ENCODE results near the gene SYF2. TPM values are rescaled to one million over a fixed set of nuclear protein-coding genes. Genes with fewer than 3 reads are reported as not detected.
"Not testable (repeated sequence)": the region's sequence is repeated elsewhere in the genome, so short reads cannot be mapped to it uniquely, and the experiment has no call there.

The SYF2 gene
- 10 to 100 TPM; 34.8 to 71.8 (median 53.8) TPM for total RNA-seq
- 10 to 100 TPM; 72.4 to 86.3 (median 76.2) TPM for polyA plus RNA-seq
- long read RNA-seq, donor 1, transcript SYF2-201 (7 exons, 1,345 nt) = major isoform, 17 of 45 reads
- long read RNA-seq, donor 1, partial matches to known transcripts = 28 of 45 reads
- long read RNA-seq, donor 1, other reads (novel, unspliced or antisense) = 0 of 45 reads
- long read RNA-seq, donor 2, transcript SYF2-201 (7 exons, 1,345 nt) = major isoform, 15 of 41 reads
- long read RNA-seq, donor 2, partial matches to known transcripts = 24 of 41 reads
- long read RNA-seq, donor 2, other reads (novel, unspliced or antisense) = 0 of 41 reads
- long read RNA-seq, donor 3, transcript SYF2-201 (7 exons, 1,345 nt) = major isoform, 13 of 24 reads
- long read RNA-seq, donor 3, partial matches to known transcripts = 9 of 24 reads
- long read RNA-seq, donor 3, other reads (novel, unspliced or antisense) = 0 of 24 reads
- long read RNA-seq, donor 4, transcript SYF2-201 (7 exons, 1,345 nt) = major isoform, 41 of 57 reads
- long read RNA-seq, donor 4, partial matches to known transcripts = 13 of 57 reads
- long read RNA-seq, donor 4, other reads (novel, unspliced or antisense) = 1 of 57 reads
- long read RNA-seq, donor 5, transcript SYF2-201 (7 exons, 1,345 nt) = major isoform, 59 of 66 reads
- long read RNA-seq, donor 5, partial matches to known transcripts = 6 of 66 reads
- long read RNA-seq, donor 5, other reads (novel, unspliced or antisense) = 1 of 66 reads
- long read RNA-seq, donor 6, transcript SYF2-201 (7 exons, 1,345 nt) = major isoform, 22 of 33 reads
- long read RNA-seq, donor 6, partial matches to known transcripts = 11 of 33 reads
- long read RNA-seq, donor 6, other reads (novel, unspliced or antisense) = 0 of 33 reads
- long read RNA-seq, donor 7, transcript SYF2-201 (7 exons, 1,345 nt) = major isoform, 17 of 19 reads
- long read RNA-seq, donor 7, partial matches to known transcripts = 0 of 19 reads
- long read RNA-seq, donor 7, other reads (novel, unspliced or antisense) = 0 of 19 reads
- long read RNA-seq, donor 8, transcript SYF2-201 (7 exons, 1,345 nt) = major isoform, 31 of 46 reads
- long read RNA-seq, donor 8, partial matches to known transcripts = 13 of 46 reads
- long read RNA-seq, donor 8, other reads (novel, unspliced or antisense) = 0 of 46 reads
- long read RNA-seq, donor 9, transcript SYF2-201 (7 exons, 1,345 nt) = major isoform, 14 of 33 reads
- long read RNA-seq, donor 9, partial matches to known transcripts = 15 of 33 reads
- long read RNA-seq, donor 9, other reads (novel, unspliced or antisense) = 0 of 33 reads
- long read RNA-seq, donor 10, transcript SYF2-201 (7 exons, 1,345 nt) = major isoform, 14 of 26 reads
- long read RNA-seq, donor 10, partial matches to known transcripts = 9 of 26 reads
- long read RNA-seq, donor 10, other reads (novel, unspliced or antisense) = 0 of 26 reads

DNA sequence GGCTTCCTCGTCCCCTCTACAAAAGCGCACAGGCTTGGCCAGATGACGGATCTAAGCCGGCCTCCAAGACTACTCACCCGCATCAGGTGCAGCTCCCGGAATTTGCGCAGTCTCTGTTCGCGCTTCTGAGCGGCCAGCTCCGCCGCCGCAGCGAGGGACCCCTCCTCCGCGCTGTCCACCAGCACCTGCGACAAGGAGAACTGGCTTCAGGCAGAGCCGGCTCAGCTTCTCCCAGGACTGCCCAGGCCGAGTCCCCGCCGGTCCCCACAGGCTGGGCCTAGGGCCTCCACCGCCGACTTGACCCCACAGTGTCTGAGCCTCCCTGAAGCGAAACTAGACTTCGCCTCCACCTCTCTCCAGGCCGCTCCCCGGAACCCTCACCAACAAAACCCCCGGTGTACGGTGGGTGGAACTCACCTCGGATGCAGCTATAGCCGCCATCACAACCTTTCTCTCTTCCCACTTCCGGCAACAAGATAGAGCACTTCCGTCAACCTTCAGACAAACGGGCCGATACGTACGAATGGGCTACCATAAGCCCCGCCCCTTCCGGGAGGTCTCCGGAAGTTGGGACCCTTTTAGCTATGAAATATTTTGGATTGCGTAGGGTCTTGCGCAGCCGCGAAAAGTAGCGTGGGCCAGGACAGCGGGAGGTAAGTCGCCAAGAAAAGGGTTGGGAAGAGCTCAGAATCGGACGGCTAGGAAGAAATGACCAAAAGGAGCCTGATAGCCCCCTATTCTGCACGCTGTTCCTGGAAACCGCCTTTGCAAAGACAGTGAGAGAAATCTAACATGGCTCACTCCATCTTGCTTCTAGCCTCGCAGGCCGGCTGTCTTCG is at the start of gene SYF2:
Gene SYF2 (minus strand): TSS at position 476 of the 839 bp plus-strand sequence. CDS start 35 bp downstream, at position 441.
- Histone ChIP-seq H3K27ac (peak within 1 kb of the TSS; percentile 81 to 98 (median 92)), H3K9me3 (replicated peaks in 1 of 3) (no peaks in the 10 kb centered on the region), H3K4me3 (peak within 1 kb of the TSS; percentile 25 to 89 (median 58)), H3K27me3 (no peaks in the 10 kb centered on the region), H3K4me1 (replicated peaks in 1 of 2) (peaks cover 9 to 27% of the 10 kb centered on the region in 2 donors), H3K36me3 (replicated peaks in 1 of 2) (peaks cover 0 to 34% of the 10 kb centered on the region in 2 donors)
- peak; percentile 77 to 78 for TF ChIP-seq POLR2A (IDR thresholded peaks at IDR 0.05)
- TF ChIP-seq, protein P1, sequence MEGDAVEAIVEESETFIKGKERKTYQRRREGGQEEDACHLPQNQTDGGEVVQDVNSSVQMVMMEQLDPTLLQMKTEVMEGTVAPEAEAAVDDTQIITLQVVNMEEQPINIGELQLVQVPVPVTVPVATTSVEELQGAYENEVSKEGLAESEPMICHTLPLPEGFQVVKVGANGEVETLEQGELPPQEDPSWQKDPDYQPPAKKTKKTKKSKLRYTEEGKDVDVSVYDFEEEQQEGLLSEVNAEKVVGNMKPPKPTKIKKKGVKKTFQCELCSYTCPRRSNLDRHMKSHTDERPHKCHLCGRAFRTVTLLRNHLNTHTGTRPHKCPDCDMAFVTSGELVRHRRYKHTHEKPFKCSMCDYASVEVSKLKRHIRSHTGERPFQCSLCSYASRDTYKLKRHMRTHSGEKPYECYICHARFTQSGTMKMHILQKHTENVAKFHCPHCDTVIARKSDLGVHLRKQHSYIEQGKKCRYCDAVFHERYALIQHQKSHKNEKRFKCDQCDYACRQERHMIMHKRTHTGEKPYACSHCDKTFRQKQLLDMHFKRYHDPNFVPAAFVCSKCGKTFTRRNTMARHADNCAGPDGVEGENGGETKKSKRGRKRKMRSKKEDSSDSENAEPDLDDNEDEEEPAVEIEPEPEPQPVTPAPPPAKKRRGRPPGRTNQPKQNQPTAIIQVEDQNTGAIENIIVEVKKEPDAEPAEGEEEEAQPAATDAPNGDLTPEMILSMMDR (IDR thresholded peaks at IDR 0.05) = no peak
- WGBS, 4 donors = 0 to 1% (median 0%) methylated on average over 30 to 54 of the region's 54 CpGs
- DNase-seq = peak; percentile 86 to 97 (median 94)
- intact Hi-C loops (cut with DNase I) = no loop called here

DNA sequence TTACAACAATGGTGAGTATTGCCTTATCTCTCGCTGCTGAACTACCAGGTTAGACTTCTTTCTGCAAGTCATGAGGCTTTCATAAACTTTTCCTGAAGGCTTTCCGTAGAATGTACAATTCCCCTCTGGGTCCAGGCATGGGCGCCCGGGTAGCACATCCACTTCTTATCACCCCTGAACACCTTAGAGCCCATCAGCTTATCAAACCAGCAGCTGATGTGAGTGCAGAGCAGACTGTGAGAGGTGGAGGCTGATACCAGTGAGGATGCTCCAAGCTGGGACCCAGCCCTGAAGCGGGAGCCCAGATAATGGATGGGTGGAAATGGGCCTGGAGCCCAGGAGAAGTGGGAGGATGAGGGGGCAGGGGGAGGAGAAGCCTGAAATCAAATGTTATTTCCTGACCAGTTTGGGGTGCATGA is 47.4 kb upstream of the SYF2 start:
- H3K9me3 ChIP-seq (replicated peaks in 1 of 3); H3K27me3 ChIP-seq; H3K4me1 ChIP-seq (replicated peaks in 1 of 2); H3K27ac ChIP-seq; H3K36me3 ChIP-seq (replicated peaks in 1 of 2); H3K4me3 ChIP-seq; DNase-seq: not testable (repeated sequence)
- WGBS, 4 donors = 74 to 90% (median 89%) methylated on average over 4 of the region's 5 CpGs; no CpG with 5 or more reads in 1 of the 4 donors
- intact Hi-C loops (cut with DNase I) = loop anchor here in 1 of 2 donors (10.0 kb wide), 1 partner anchor 245 kb away; no protein-coding TSS in a partner anchor

- WGBS, 4 donors = 60 to 74% (median 69%) methylated on average over 2 to 4 of the region's 8 CpGs; no CpG with 5 or more reads in 1 of the 4 donors
- H3K4me3 ChIP-seq; H3K36me3 ChIP-seq (replicated peaks in 1 of 2); intact Hi-C loops (cut with DNase I); H3K9me3 ChIP-seq (replicated peaks in 1 of 3); H3K27ac ChIP-seq; H3K27me3 ChIP-seq; DNase-seq; H3K4me1 ChIP-seq (replicated peaks in 1 of 2): not testable (repeated sequence)
Measured at GRCh38 chr1:25278790-25279189, 46.5 kb upstream of the SYF2 start.

DNA sequence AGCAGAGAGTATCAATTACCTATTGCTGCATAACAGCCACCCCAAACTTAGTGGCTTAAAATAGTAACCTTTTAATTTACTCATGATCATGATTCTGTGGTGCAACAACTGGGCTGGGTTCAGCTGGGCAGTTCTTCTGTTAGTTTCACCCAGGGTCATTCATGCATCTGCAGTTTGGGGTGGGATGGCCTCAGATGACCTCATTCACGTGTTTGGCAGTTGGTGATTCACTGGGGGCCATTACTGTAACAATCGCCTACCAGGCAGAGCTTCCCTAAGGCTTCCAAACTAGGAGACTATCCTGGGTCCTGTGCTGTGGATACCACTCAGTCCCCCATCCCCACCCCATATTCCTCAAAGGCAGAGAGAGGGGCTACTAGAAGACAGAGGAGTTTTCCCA is 46.1 kb upstream of the SYF2 start:
- H3K4me1 ChIP-seq (replicated peaks in 1 of 2); H3K4me3 ChIP-seq; intact Hi-C loops (cut with DNase I); H3K9me3 ChIP-seq (replicated peaks in 1 of 3); H3K36me3 ChIP-seq (replicated peaks in 1 of 2); H3K27ac ChIP-seq; H3K27me3 ChIP-seq; DNase-seq: not testable (repeated sequence)
- 57 to 70% (median 67%) methylated on average over 2 of the region's 2 CpGs; no CpG with 5 or more reads in 1 of the 4 donors for WGBS, 4 donors

DNA sequence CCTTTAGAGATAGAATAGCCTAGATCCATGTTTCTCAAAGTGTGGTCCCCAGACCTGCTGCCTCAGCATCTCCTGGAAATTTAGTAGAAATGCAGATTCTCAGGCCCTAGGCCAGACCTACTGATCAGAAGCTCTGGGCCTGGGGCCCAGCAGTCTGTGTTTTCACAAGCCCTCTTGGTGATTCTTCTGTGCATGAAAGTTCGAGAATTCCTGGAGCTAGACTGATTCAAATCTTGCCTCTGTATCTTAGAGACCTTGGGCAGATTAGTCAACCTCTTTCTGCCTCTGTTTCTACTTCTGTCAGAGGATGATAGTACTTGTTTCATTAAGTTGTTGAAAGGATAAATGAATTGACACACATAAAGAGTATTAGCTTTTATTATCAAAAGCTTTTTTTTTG is 45.0 kb upstream of the SYF2 start:
- H3K27me3 ChIP-seq; intact Hi-C loops (cut with DNase I); H3K9me3 ChIP-seq (replicated peaks in 1 of 3); H3K4me1 ChIP-seq (replicated peaks in 1 of 2); H3K36me3 ChIP-seq (replicated peaks in 1 of 2); H3K27ac ChIP-seq; H3K4me3 ChIP-seq; DNase-seq: not testable (repeated sequence)
- WGBS, 4 donors = 40 to 78% (median 74%) methylated on average over 1 of the region's 1 CpG; no CpG with 5 or more reads in 1 of the 4 donors

DNA sequence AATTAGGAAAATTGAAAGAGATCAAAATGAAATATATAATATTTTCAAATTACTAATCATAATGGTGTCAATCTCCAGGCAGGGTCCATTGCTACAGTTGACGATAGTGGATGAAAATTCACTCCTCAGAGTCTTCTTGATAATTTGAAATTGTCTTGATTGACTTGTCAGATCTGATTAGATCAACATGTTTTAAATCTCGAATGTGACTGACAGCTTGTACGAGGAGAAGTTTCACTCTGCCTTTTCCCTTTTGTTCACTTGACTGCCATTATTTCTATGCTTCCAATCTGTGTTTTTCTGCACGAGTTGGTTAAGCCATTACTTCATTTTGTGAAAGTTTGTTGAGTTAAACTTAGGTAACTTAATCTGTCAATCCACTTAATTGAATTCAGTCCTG is 43.3 kb upstream of the SYF2 start:
- 77 to 82% (median 78%) methylated on average over 4 of the region's 4 CpGs for WGBS, 4 donors
- H3K9me3 ChIP-seq (replicated peaks in 1 of 3); intact Hi-C loops (cut with DNase I); H3K27me3 ChIP-seq; H3K4me1 ChIP-seq (replicated peaks in 1 of 2); DNase-seq; H3K36me3 ChIP-seq (replicated peaks in 1 of 2); H3K4me3 ChIP-seq; H3K27ac ChIP-seq: not testable (repeated sequence)

DNA sequence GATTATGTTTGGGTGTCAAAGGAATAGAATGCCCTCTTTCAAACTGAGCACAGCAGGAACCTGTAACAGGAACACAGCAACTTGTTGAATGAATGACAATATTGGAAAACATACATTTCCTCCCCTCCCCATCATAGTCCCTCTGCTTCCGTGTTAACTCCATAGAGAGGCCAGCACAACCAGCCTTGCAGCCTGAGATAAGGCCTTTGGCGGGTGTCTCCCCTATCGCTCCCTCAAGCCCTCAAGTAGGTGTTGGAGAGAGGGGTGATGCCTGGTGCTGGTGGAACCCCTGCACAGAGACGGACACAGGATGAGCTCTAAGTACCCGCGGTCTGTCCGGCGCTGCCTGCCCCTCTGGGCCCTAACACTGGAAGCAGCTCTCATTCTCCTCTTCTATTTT is 39.9 kb upstream of the SYF2 start, which contains the start of gene RHD:
Gene RHD (plus strand): TSS at position 272 of the 400 bp plus-strand sequence. CDS start 39 bp downstream, at position 311.
- H3K27me3 ChIP-seq; H3K9me3 ChIP-seq (replicated peaks in 1 of 3); H3K36me3 ChIP-seq (replicated peaks in 1 of 2); H3K4me1 ChIP-seq (replicated peaks in 1 of 2); H3K27ac ChIP-seq; H3K4me3 ChIP-seq; DNase-seq; intact Hi-C loops (cut with DNase I): not testable (repeated sequence)
- WGBS, 4 donors = 90 to 93% (median 92%) methylated on average over 7 to 8 of the region's 8 CpGs

DNA sequence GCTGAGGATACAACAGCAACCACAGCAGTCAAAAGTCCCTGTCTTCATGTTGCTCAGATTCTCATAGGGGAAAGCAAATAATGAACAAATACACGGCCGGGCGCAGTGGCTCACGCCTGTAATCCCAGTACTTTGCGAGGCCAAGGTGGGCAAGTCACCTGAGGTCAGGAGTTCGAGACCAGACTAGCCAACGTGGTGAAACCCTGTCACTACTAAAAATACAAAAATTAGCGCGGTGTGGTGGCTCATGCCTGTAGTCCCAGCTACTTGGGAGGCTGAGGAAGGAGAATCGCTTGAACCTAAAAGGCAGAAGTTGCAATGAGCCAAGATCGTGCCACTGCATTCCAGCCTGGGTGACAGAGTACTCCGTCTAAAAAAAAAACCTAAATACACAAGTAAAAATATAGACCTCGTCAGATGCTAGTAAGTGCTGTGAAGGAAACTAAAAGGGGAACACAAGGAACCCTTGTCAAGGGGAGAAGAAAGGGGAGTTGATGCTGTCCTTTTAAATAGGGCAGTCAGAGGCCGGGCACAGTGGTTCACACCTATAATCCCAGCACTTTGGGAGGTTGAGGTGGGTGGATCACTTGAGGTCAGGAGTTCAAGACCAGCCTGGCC is 36.0 kb upstream of the SYF2 start:
- intact Hi-C loops (cut with DNase I); DNase-seq; H3K9me3 ChIP-seq (replicated peaks in 1 of 3); H3K36me3 ChIP-seq (replicated peaks in 1 of 2); H3K4me1 ChIP-seq (replicated peaks in 1 of 2); H3K27me3 ChIP-seq: not testable (repeated sequence)
- peak overlapping the region in 2 of 4 donors; percentile 32 to 43 for H3K4me3 ChIP-seq
- H3K27ac ChIP-seq = peak overlapping the region in 1 of 5 donors; percentile 25
- WGBS, 4 donors = 24 to 38% (median 29%) methylated on average over 10 to 14 of the region's 14 CpGs

Data from adrenal gland (tissue), 19 donors.